Suppressor macrophage treated with lipopolysaccharide for 1 hour (primary cell): ENCODE measurements around the gene EVI5L.

Experiments used
- DNase-seq, 3 donors: peaks; one replicate each; pipeline ENCODE4 v3.0.0-alpha.2; 2020 to 2022

EVI5L gene

DNA sequence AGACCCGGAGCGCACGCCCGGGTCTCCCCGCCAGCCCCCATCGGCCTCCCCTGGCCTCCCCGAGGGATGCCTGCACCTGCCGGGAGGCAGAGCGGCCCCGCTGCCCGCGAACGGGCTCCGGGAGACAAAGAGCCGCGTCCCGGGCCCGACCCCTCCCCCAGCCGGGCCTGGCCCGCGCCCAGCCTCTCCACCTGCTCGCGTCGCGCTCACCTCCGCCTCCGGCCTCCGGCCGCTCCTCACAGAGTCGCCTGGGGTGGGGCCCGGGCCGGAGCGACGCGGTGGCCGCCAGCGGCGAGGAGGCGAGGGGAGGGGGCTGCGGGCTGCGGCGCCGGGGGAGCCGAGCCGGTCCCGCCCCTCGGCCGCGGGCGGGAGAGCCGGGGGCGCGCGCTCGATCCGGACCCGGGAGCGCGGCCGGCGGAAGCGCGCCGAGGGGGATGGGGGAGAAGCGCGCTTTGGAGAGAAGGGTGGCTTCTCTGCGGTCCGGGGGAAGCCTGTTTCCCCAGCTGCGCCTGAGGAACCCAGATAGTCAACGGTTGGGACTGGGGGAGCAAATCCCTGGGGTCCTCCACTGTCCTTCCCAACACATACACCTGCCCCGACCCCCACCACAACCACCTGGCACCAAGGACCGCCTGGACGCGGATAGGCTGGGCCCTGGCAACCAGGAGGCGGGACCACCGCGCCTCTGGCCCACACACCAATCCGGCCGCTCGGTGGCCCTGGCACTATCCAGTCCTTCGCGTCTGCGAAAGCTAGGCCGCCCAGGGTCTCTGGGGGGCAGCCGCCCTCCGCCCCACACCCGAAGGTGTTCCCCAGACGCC lies 44.3 kb downstream of the EVI5L start, which contains the start of gene PRR36:
Gene PRR36 (minus strand): TSS at position 315 of the 821 bp plus-strand sequence. CDS start 701 bp downstream, outside the sequence.
- no peak for DNase-seq

GRCh38 chr19:7874897-7875273 lies 44.9 kb downstream of the EVI5L start:
- no peak for DNase-seq

DNA sequence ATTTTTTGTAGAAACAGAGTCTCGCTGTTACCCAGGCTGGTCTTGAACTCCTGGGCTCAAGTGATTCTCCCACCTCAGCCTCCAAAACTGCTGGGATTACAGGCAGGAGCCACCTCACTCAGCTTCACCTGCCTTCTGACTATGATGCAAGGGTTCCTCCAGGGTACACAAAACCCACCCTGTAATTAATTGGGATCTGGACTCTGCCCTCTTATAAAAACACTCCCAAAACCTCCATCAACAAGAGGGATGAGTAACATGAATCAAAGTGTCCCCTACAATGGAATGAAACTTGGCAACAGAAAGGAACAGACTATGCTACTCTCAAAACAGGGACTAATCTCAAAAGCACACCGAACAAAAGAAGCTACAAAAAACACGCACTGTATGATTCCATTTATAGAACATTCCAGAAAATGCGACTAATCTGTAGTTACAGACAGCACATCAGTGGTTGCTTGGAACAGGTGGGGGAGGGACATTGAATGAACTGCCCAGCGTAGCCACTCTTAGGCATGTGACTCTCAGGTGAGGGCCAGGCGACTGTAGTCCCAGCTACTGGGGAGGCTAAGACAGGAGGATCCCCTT lies 47.3 kb downstream of the EVI5L start:
- DNase-seq: no peak

- no peak for DNase-seq
Measured at GRCh38 chr19:7879111-7879807, 49.2 kb downstream of the EVI5L start.

DNA sequence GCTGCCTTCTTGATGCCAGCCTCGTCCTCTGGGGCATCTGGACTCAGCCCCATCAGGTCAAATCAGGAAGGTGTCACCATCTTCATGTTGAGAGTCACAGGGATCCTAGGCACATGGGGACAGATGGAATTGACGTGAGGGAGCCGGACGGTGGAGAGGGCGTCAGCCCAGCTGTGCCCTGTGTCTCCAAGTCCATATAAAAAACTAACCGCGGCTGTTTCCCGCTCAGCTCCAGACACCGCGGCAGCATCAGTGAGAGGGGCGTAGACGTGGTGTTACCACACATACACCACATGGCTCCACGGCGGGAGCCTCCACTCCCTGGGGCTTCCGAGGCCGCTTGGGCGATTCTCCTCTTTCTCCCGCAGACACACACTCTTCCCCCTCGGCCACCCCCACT lies 49.8 kb downstream of the EVI5L start:
- no peak for DNase-seq

DNA sequence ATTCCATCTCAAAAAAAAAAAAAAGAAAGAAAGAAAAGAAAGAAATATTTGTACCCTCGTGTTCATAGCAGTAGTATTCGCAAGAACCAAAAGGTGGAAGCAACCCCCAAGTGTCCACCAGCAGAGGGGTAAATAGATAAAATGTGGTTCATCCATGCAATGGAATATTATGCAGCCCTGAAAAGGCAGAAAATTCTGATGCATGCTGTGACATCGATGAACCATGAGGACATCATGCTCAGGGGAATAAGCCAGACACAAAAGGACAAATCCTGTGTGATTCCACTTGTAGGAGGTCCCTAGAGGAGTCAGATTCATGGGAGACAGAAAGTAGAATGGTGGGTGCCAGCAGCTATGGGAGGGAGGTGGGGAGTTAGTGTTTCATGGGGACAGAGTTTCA lies 51.9 kb downstream of the EVI5L start:
- DNase-seq: no peak

DNA sequence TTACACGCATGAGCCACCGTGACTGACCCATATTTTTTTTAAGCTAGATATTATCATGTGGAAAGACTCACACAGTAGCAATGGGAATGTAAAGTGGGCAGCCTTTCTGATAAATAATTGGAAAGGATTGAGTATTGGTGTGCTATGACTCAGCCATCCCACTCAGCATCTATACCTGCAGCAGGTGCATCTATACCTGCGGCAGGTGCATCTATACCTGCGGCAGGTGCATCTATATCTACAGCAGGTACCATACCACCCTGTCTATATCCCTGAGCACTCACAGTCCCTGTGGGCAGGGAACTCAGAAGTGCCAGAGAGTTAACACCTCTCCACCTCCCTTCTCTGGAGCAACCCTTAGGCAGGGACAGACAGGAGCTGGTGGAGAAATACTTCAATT lies 53.1 kb downstream of the EVI5L start:
- no peak for DNase-seq

GRCh38 chr19:7883796-7884570 lies 54.0 kb downstream of the EVI5L start:
- no peak for DNase-seq

DNA sequence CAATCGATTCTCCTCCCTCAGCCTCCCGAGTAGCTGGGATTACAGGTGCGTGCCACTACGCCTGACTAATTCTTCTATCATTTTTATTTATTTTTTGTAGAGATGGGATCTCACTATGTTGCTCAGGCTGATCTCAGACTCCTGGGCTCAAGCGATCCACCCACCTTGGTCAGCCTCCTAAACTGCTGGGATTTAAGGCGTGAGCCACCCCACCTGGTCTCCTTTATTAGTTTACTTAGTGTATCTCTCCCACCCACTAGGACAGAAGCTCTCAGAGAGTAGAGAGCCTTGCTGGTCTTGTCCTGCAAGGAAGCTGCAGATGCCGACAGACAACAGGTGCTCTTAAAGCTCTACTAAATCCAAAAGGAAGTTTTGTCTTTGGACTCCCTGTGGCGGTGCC lies 55.8 kb downstream of the EVI5L start:
- DNase-seq: no peak

DNA sequence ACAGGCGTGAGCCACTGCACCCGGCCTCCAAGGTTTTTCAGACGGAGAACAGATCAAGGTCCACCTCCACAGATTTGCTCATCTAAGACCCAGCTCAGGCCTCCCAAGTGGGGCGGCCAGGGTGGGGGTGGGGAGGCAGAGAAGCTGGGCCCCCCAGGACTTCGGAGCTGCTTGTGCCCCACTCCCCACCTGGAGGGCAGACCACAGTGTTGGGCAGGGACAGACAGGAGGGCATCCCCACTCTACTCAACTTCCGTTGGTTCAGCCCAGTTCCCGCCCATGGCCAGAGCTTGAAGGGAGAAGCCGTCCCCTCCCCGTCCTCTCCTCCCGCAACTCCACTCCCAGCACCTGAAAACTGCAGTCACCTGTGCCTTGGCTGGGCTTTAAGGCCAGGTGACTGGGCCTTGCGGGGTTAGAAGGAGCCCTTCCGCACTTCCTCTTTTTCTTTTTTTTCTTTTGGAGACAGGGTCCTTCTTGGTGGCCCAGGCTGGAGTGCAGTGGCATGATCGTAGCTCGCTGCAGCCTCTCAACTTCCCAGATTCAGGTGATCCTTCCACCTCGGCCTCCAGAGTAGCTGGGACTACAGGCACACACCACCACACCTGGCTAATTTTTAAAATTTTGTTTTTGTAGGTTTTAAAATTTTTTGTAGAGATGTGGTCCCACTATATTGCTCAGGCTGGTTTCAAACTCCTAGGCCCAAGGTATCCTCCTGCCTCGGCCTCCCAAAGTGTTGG lies 57.6 kb downstream of the EVI5L start:
- DNase-seq: no peak

GRCh38 chr19:7888145-7888825 lies 58.3 kb downstream of the EVI5L start, which contains the start of gene LRRC8E:
Gene LRRC8E (plus strand): TSS chr19:7888510. CDS start chr19:7895604, 7,094 bp downstream.
- peak; percentile 45 to 86 (median 66) for DNase-seq

DNA sequence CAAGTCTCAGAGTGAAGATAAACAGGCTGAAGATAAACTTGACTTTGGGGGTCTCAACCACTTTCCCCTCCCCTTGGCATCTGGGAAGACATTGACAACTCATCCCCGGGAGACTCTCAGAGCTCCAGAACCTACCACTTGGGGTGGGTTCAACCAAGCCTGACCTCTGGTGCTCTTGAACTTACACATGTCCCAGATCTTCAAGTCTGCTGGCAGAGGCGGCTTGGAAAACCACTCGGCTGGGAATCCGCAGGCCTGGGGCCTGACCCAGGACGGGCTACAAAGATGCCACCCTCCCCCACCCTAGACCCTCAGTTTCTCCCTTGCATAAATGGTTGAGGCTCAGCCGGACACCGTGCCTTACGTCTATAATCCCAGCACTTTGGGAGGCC lies 58.8 kb downstream of the EVI5L start:
- no peak for DNase-seq

GRCh38 chr19:7893362-7894101 lies 63.5 kb downstream of the EVI5L start:
- DNase-seq: peak; percentile 52 to 64 (median 56)

GRCh38 chr19:7894612-7895309 lies 64.7 kb downstream of the EVI5L start:
- no peak for DNase-seq

GRCh38 chr19:7895565-7895964 lies 65.5 kb downstream of the EVI5L start:
- no peak for DNase-seq

- DNase-seq: no peak
Measured at GRCh38 chr19:7897292-7897691, 67.3 kb downstream of the EVI5L start.

DNA sequence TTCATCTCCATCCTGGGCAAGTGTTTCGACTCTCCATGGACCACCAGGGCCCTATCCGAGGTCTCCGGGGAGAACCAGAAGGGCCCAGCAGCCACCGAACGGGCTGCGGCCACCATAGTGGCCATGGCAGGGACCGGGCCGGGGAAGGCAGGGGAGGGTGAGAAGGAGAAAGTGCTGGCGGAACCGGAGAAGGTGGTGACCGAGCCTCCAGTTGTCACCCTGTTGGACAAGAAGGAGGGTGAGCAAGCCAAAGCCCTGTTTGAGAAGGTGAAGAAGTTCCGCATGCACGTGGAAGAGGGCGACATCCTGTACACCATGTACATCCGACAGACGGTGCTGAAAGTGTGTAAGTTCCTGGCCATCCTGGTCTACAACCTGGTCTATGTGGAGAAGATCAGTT lies 68.9 kb downstream of the EVI5L start:
- DNase-seq: no peak

GRCh38 chr19:7899751-7900378 lies 69.8 kb downstream of the EVI5L start:
- no peak for DNase-seq

GRCh38 chr19:7900401-7900870 lies 70.4 kb downstream of the EVI5L start:
- no peak for DNase-seq

- DNase-seq: no peak
Measured at GRCh38 chr19:7900931-7901330, 70.9 kb downstream of the EVI5L start.
